SHP77 treated with DMSO at 0.1 percent for 48 hours (cell line): Measurements from ENCODE around the gene TMPRSS13.
"Not testable (repeated sequence)": the region's sequence is repeated elsewhere in the genome, so short reads cannot be mapped to it uniquely, and the experiment has no call there.

Experiments
- DNase-seq: peaks from one replicate; lab custom pipeline; 2025; lab: John Stamatoyannopoulos, UW

TMPRSS13 gene

GRCh38 chr11:117929142-117929915 is at the start of gene TMPRSS13:
TSS of gene TMPRSS13 (minus strand) at chr11:117929402. CDS start at chr11:117929307, 95 bp downstream.
- DNase-seq, result no peak

- DNase-seq, result no peak
Observed at GRCh38 chr11:117978991-117979390, 49.8 kb upstream of the TMPRSS13 start.

- not testable (repeated sequence) for DNase-seq
Observed at GRCh38 chr11:117978291-117978910, 49.2 kb upstream of the TMPRSS13 start.

- not testable (repeated sequence) for DNase-seq
Observed at GRCh38 chr11:117977612-117978264, 48.5 kb upstream of the TMPRSS13 start.

- no peak for DNase-seq
Observed at GRCh38 chr11:117977029-117977428, 47.8 kb upstream of the TMPRSS13 start.

GRCh38 chr11:117976445-117976844 is 47.2 kb upstream of the TMPRSS13 start:
- DNase-seq, result no peak

GRCh38 chr11:117973503-117973860 is 44.3 kb upstream of the TMPRSS13 start:
- no peak for DNase-seq

GRCh38 chr11:117972629-117973502 is 43.7 kb upstream of the TMPRSS13 start:
- DNase-seq, result no peak

GRCh38 chr11:117972044-117972443 is 42.8 kb upstream of the TMPRSS13 start:
- DNase-seq, result no peak

GRCh38 chr11:117970400-117971024 is 41.3 kb upstream of the TMPRSS13 start:
- no peak for DNase-seq

- no peak for DNase-seq
Observed at GRCh38 chr11:117969160-117969991, 40.2 kb upstream of the TMPRSS13 start.

- DNase-seq, result no peak
Observed at GRCh38 chr11:117966908-117967307, 37.7 kb upstream of the TMPRSS13 start.

- DNase-seq, result no peak
Observed at GRCh38 chr11:117962826-117963225, 33.6 kb upstream of the TMPRSS13 start.

GRCh38 chr11:117961896-117962295 is 32.7 kb upstream of the TMPRSS13 start:
- DNase-seq, result no peak

- DNase-seq, result no peak
Observed at GRCh38 chr11:117960406-117960805, 31.2 kb upstream of the TMPRSS13 start.

GRCh38 chr11:117959438-117960149 is 30.4 kb upstream of the TMPRSS13 start:
- DNase-seq, result no peak

- DNase-seq, result no peak
Observed at GRCh38 chr11:117958949-117959348, 29.7 kb upstream of the TMPRSS13 start.

- no peak for DNase-seq
Observed at GRCh38 chr11:117953024-117953671, 23.9 kb upstream of the TMPRSS13 start.
